ENCODE measurements around the gene TMEM150C.

GRCh38 chr4:82461710-82462109 is 100.1 kb downstream of the TMEM150C start:
- TF ChIP-seq CTCF (optimal IDR thresholded peaks at IDR 0.05 in 1 of 3, IDR thresholded peaks at IDR 0.05 in 1 of 3, conservative IDR thresholded peaks at IDR 0.05 in 1 of 3; ENCODE audit: extremely low read depth in 1 of 3, insufficient read depth in 2 of 3, low read length in 3 of 3) (no peak), EZH2 (IDR thresholded peaks at IDR 0.05; ENCODE audit: low read length) (no peak)
